ENCODE data around the gene SLC7A6.

SLC7A6 gene

DNA sequence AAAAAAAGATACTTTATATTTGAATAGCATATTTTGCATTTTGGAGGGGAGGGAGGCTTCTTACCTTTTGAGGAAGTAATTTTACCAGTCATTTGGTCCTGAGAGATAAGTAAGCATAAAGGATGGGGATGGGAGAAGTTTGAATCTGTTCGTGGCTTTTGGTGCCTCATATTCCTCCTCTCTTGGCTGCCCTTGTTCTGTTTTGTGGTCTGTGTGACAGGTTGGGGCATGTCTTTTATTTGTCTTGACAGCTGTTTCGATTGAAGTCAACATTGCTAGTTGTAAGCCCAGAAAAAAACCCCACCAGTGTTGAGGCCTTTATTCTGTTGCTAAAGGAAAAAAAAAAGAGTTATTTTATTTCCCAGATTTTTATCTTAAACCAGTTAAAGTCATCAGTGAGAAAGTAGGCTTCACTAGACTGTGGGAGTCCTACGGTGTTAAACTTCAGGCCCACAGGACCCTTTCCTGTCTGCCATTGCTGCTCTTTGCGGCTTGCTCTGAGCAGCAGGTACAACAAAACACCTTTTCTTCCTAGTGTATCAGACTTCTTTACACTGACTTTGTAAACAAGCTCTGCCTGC, 11.4 kb downstream of the SLC7A6 start:
- H2BK15ac ChIP-seq (replicated peaks; ENCODE audit: low read depth): no peak overlapping the region
- no peak overlapping the region for H3K4me2 ChIP-seq (ENCODE audit: low read length)
- DNase-seq: no peak
- no peak overlapping the region for H4K5ac ChIP-seq (ENCODE audit: low read length)
- no CpG with 5 or more reads among the region's 4 CpGs for WGBS (ENCODE audit: extremely low coverage, insufficient coverage, low lambda C conversion rate)
- no peak overlapping the region for H3K4me3 ChIP-seq (ENCODE audit: low read length)
- no peak overlapping the region for H2BK120ac ChIP-seq (ENCODE audit: low read depth, low read length)
- H3K9ac ChIP-seq (ENCODE audit: low read length): no peak overlapping the region
- H2AK5ac ChIP-seq (ENCODE audit: low read length): no peak overlapping the region
- no peak overlapping the region for H3K18ac ChIP-seq (ENCODE audit: low read length)
- peaks cover 3% of the 10 kb centered on the region for H3K4me1 ChIP-seq (ENCODE audit: control insufficient read depth, low read depth, low read length)
- peaks cover 21% of the 10 kb centered on the region for H3K79me2 ChIP-seq (ENCODE audit: control insufficient read depth, insufficient read depth, low read length)
- no peak overlapping the region for H3K4ac ChIP-seq (ENCODE audit: low read depth, low read length)
- no peak overlapping the region for H3K56ac ChIP-seq (ENCODE audit: low read length)
- H3K36me3 ChIP-seq (ENCODE audit: control insufficient read depth, insufficient read depth, low read length): peaks cover 6% of the 10 kb centered on the region
- no peak overlapping the region for H2BK5ac ChIP-seq (ENCODE audit: low read length)
- peaks cover 18% of the 10 kb centered on the region for H3K79me1 ChIP-seq (ENCODE audit: low read length)
- H4K8ac ChIP-seq (ENCODE audit: low read depth, low read length): no peak overlapping the region
- no peak overlapping the region for H3K27ac ChIP-seq (ENCODE audit: low read depth, low read length)
- H3K27me3 ChIP-seq (ENCODE audit: insufficient read depth, low read length, poor library complexity): no peaks in the 10 kb centered on the region
- H3K23ac ChIP-seq (ENCODE audit: low read length): no peak overlapping the region

- Histone ChIP-seq H4K8ac (ENCODE audit: low read depth, low read length) (no peak overlapping the region), H2BK15ac (replicated peaks; ENCODE audit: low read depth) (no peak overlapping the region), H3K4me3 (ENCODE audit: low read length) (no peak overlapping the region), H3K56ac (ENCODE audit: low read length) (no peak overlapping the region), H3K36me3 (ENCODE audit: control insufficient read depth, insufficient read depth, low read length) (peaks cover 7% of the 10 kb centered on the region), H3K23ac (ENCODE audit: low read length) (no peak overlapping the region), H2AK5ac (ENCODE audit: low read length) (no peak overlapping the region), H3K18ac (ENCODE audit: low read length) (no peak overlapping the region), H3K4me2 (ENCODE audit: low read length) (no peak overlapping the region), H3K79me1 (ENCODE audit: low read length) (peaks cover 18% of the 10 kb centered on the region), H3K9ac (ENCODE audit: low read length) (no peak overlapping the region), H2BK120ac (ENCODE audit: low read depth, low read length) (no peak overlapping the region), H3K4me1 (ENCODE audit: control insufficient read depth, low read depth, low read length) (peaks cover 3% of the 10 kb centered on the region), H3K79me2 (ENCODE audit: control insufficient read depth, insufficient read depth, low read length) (peaks cover 16% of the 10 kb centered on the region), H2BK5ac (ENCODE audit: low read length) (no peak overlapping the region), H4K5ac (ENCODE audit: low read length) (no peak overlapping the region), H3K27me3 (ENCODE audit: insufficient read depth, low read length, poor library complexity) (no peaks in the 10 kb centered on the region), H3K27ac (ENCODE audit: low read depth, low read length) (no peak overlapping the region), H3K4ac (ENCODE audit: low read depth, low read length) (no peak overlapping the region)
- no CpG with 5 or more reads among the region's 3 CpGs for WGBS (ENCODE audit: extremely low coverage, insufficient coverage, low lambda C conversion rate)
- no peak for DNase-seq
These were observed 11.9 kb downstream of the SLC7A6 start for GRCh38 chr16:68276223-68276622.

- H3K4ac ChIP-seq (ENCODE audit: low read depth, low read length): no peak overlapping the region
- H3K36me3 ChIP-seq (ENCODE audit: control insufficient read depth, insufficient read depth, low read length): peaks cover 4% of the 10 kb centered on the region
- no peaks in the 10 kb centered on the region for H3K27me3 ChIP-seq (ENCODE audit: insufficient read depth, low read length, poor library complexity)
- H3K4me1 ChIP-seq (ENCODE audit: control insufficient read depth, low read depth, low read length): no peaks in the 10 kb centered on the region
- H3K4me3 ChIP-seq (ENCODE audit: low read length): no peak overlapping the region
- DNase-seq: no peak
- H3K56ac ChIP-seq (ENCODE audit: low read length): no peak overlapping the region
- no peak overlapping the region for H4K8ac ChIP-seq (ENCODE audit: low read depth, low read length)
- no peak overlapping the region for H2BK5ac ChIP-seq (ENCODE audit: low read length)
- no CpG with 5 or more reads among the region's 13 CpGs for WGBS (ENCODE audit: extremely low coverage, insufficient coverage, low lambda C conversion rate)
- H3K4me2 ChIP-seq (ENCODE audit: low read length): no peak overlapping the region
- H3K79me1 ChIP-seq (ENCODE audit: low read length): peaks cover under 1% of the 10 kb centered on the region
- H3K9ac ChIP-seq (ENCODE audit: low read length): no peak overlapping the region
- H2BK120ac ChIP-seq (ENCODE audit: low read depth, low read length): no peak overlapping the region
- H3K18ac ChIP-seq (ENCODE audit: low read length): no peak overlapping the region
- no peaks in the 10 kb centered on the region for H3K79me2 ChIP-seq (ENCODE audit: control insufficient read depth, insufficient read depth, low read length)
- no peak overlapping the region for H4K5ac ChIP-seq (ENCODE audit: low read length)
- H2AK5ac ChIP-seq (ENCODE audit: low read length): no peak overlapping the region
- no peak overlapping the region for H3K23ac ChIP-seq (ENCODE audit: low read length)
- H2BK15ac ChIP-seq (replicated peaks; ENCODE audit: low read depth): no peak overlapping the region
- H3K27ac ChIP-seq (ENCODE audit: low read depth, low read length): no peak overlapping the region
These were observed 15.6 kb downstream of the SLC7A6 start for GRCh38 chr16:68279726-68280558.

GRCh38 chr16:68281368-68282063, 17.2 kb downstream of the SLC7A6 start:
- no peak overlapping the region for H3K27ac ChIP-seq (ENCODE audit: low read depth, low read length)
- H3K18ac ChIP-seq (ENCODE audit: low read length): no peak overlapping the region
- no peak for DNase-seq
- H3K4me1 ChIP-seq (ENCODE audit: control insufficient read depth, low read depth, low read length): no peaks in the 10 kb centered on the region
- H4K5ac ChIP-seq (ENCODE audit: low read length): no peak overlapping the region
- no peak overlapping the region for H2BK15ac ChIP-seq (replicated peaks; ENCODE audit: low read depth)
- peaks cover 4% of the 10 kb centered on the region for H3K36me3 ChIP-seq (ENCODE audit: control insufficient read depth, insufficient read depth, low read length)
- no peak overlapping the region for H3K4me2 ChIP-seq (ENCODE audit: low read length)
- no peak overlapping the region for H3K4ac ChIP-seq (ENCODE audit: low read depth, low read length)
- no peak overlapping the region for H2BK120ac ChIP-seq (ENCODE audit: low read depth, low read length)
- no peak overlapping the region for H3K4me3 ChIP-seq (ENCODE audit: low read length)
- H3K27me3 ChIP-seq (ENCODE audit: insufficient read depth, low read length, poor library complexity): no peaks in the 10 kb centered on the region
- WGBS (ENCODE audit: extremely low coverage, insufficient coverage, low lambda C conversion rate): no CpG with 5 or more reads among the region's 4 CpGs
- peaks cover 9% of the 10 kb centered on the region for H3K79me1 ChIP-seq (ENCODE audit: low read length)
- H3K23ac ChIP-seq (ENCODE audit: low read length): no peak overlapping the region
- H3K79me2 ChIP-seq (ENCODE audit: control insufficient read depth, insufficient read depth, low read length): no peaks in the 10 kb centered on the region
- no peak overlapping the region for H3K9ac ChIP-seq (ENCODE audit: low read length)
- H3K56ac ChIP-seq (ENCODE audit: low read length): no peak overlapping the region
- no peak overlapping the region for H2BK5ac ChIP-seq (ENCODE audit: low read length)
- no peak overlapping the region for H4K8ac ChIP-seq (ENCODE audit: low read depth, low read length)
- no peak overlapping the region for H2AK5ac ChIP-seq (ENCODE audit: low read length)

DNA sequence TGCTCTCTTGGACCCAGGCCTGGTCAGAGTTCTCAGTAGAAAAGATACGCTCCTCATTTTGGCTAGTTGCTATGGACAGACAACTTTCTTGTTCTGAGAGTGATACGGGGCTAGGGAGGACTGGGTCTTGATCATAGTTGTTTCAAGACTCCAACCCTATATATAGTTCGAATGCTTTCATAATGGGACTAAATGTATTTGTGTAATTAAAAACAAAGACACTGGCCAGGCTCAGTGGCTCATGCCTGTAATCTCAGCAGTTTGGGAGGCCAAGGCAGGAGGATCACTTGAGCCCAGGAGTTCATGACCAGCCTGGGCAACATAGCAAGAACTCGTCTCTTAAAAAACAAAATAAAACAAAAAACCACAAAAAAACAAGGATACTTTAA, 17.7 kb downstream of the SLC7A6 start:
- Histone ChIP-seq H3K4ac (ENCODE audit: low read depth, low read length) (no peak overlapping the region), H2BK5ac (ENCODE audit: low read length) (no peak overlapping the region), H3K36me3 (ENCODE audit: control insufficient read depth, insufficient read depth, low read length) (peaks cover 4% of the 10 kb centered on the region), H3K9ac (ENCODE audit: low read length) (no peak overlapping the region), H3K4me3 (ENCODE audit: low read length) (no peak overlapping the region), H3K79me2 (ENCODE audit: control insufficient read depth, insufficient read depth, low read length) (no peaks in the 10 kb centered on the region), H3K4me1 (ENCODE audit: control insufficient read depth, low read depth, low read length) (no peaks in the 10 kb centered on the region), H3K27ac (ENCODE audit: low read depth, low read length) (no peak overlapping the region), H3K56ac (ENCODE audit: low read length) (no peak overlapping the region), H2AK5ac (ENCODE audit: low read length) (no peak overlapping the region), H3K18ac (ENCODE audit: low read length) (no peak overlapping the region), H3K4me2 (ENCODE audit: low read length) (no peak overlapping the region), H3K27me3 (ENCODE audit: insufficient read depth, low read length, poor library complexity) (no peaks in the 10 kb centered on the region), H3K79me1 (ENCODE audit: low read length) (peaks cover 9% of the 10 kb centered on the region), H2BK15ac (replicated peaks; ENCODE audit: low read depth) (no peak overlapping the region), H2BK120ac (ENCODE audit: low read depth, low read length) (no peak overlapping the region), H4K5ac (ENCODE audit: low read length) (no peak overlapping the region), H3K23ac (ENCODE audit: low read length) (no peak overlapping the region), H4K8ac (ENCODE audit: low read depth, low read length) (no peak overlapping the region)
- no CpG with 5 or more reads among the region's 4 CpGs for WGBS (ENCODE audit: extremely low coverage, insufficient coverage, low lambda C conversion rate)
- DNase-seq: no peak

All from mesendoderm (in vitro differentiated cells).